ENCODE results near the gene CPT1A. TPM values are rescaled to one million over a fixed set of nuclear protein-coding genes. Genes with fewer than 3 reads are reported as not detected.
A peak's percentile ranks its signal among the peaks of the same experiment; 100 is the strongest.

Gene CPT1A
- total and polyA plus RNA-seq, 10 of the 15 experiments (the other 5 are each of a cell fraction or from before 2014, with no cell fraction given): 1.1 to 17.5 (median 6.0) TPM

DNA sequence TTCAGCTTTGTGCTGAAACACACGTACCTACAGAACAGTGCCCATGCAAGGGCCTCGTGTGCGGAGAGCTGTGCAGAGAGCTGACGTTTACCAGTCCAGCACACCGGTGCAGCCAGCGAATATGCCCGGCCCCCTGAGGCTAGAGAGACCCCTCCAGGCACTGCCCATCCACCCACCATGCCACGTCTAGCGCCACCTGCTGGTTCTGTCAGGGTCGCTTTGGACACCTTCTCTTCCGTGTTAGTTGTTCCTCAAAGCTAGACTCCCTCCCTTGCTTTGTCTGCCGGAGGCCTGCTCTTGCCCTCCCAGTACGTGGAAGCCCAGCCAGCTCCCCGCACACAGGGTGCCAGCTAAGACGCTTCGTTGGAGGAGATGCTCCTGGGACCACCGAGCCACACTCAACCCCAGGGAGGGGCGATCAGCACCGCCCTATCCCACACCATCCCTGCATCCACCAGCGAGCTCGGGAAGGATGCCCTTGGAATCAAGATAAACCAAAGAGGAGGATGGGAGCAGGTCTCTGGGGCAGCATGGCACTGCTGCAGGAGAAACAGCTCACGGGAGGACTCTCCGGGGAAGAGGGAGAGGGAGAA is 43.4 kb downstream of the CPT1A start:
- Histone ChIP-seq H3K27ac (ENCODE audit: control insufficient read depth, insufficient read depth) (no peak overlapping the region), H3K4me3 (no peak overlapping the region), H4K20me1 (ENCODE audit: control insufficient read depth, insufficient read depth) (no peaks in the 10 kb centered on the region), H3K79me2 (ENCODE audit: control insufficient read depth, insufficient read depth, low read length) (no peaks in the 10 kb centered on the region), H3K4me2 (ENCODE audit: control insufficient read depth, insufficient read depth) (no peak overlapping the region), H3K36me3 (ENCODE audit: control insufficient read depth in 2 of 2, insufficient read depth in 2 of 2, low read length in 1 of 2) (peaks cover 3 to 6% of the 10 kb centered on the region in 2 experiments; a peak in 3 of 4 replicates), H3K9me3 (replicated peaks; ENCODE audit: control insufficient read depth, insufficient read depth, low read length) (no peaks in the 10 kb centered on the region), H3K9ac (ENCODE audit: control insufficient read depth, insufficient read depth, low read length) (no peak overlapping the region), H3K27me3 (replicated peaks in 1 of 2; ENCODE audit: control insufficient read depth in 2 of 2, insufficient read depth in 2 of 2, low read length in 1 of 2) (no peaks in the 10 kb centered on the region), H3K4me1 (ENCODE audit: control insufficient read depth, insufficient read depth, low read length) (no peaks in the 10 kb centered on the region), H2AFZ (ENCODE audit: control insufficient read depth, low read depth, low read length) (no peak overlapping the region)
- WGBS (ENCODE audit: insufficient coverage, insufficient replicate concordance, low lambda C conversion rate, missing lambda C conversion rate): 66% methylated on average over 23 of the region's 23 CpGs
- BruUV-seq (replicated peaks): no TSS peak
- SMC1A ChIA-PET (ENCODE audit: uncharacterized antibody, unreplicated experiment): interaction anchor here (0.6 kb wide), 1 partner anchor 53 kb away, joined by 3 read pairs; no protein-coding TSS in a partner anchor
- FAIRE-seq (no peak), DNase-seq (ENCODE audit: low read depth, low spot score) (no peak), ATAC-seq (peak; percentile 51; the same call in 2 of the 3 replicates)
- POLR2A ChIA-PET: no interaction called here
- intact Hi-C loops (cut with micrococcal nuclease; ENCODE audit: unreplicated experiment) (no loop called here), in situ Hi-C loops (cut with MboI) (no loop called here)
- RAD21 ChIA-PET (ENCODE audit: unreplicated experiment): no interaction called here
- CTCF ChIA-PET: interaction anchor here (0.6 to 2.3 kb wide), 11 partner anchors 10 to 878 kb away, joined by 3 to 13 read pairs (median 3); no protein-coding TSS in a partner anchor
- TF ChIP-seq HCFC1 (IDR thresholded peaks at IDR 0.05; ENCODE audit: low read length) (no peak), BCL3 (IDR thresholded peaks at IDR 0.05; ENCODE audit: borderline replicate concordance, insufficient read depth, low read depth, low read length, poor library complexity, severe bottlenecking) (no peak), ZNF622 (IDR thresholded peaks at IDR 0.05) (no peak), SPI1 (IDR thresholded peaks at IDR 0.05; ENCODE audit: borderline replicate concordance, insufficient read depth, low read depth, low read length) (no peak), JUNB (IDR thresholded peaks at IDR 0.05) (no peak), SMC3 (IDR thresholded peaks at IDR 0.05; ENCODE audit: borderline replicate concordance, low read length) (peak; percentile 16; the same call in 1 of the 2 replicates), RAD21 (IDR thresholded peaks at IDR 0.05; ENCODE audit: insufficient read depth, low read depth, low read length) (0 out of 2 replicates have a peak, but pooled peaks have one; percentile 13), SP1 (IDR thresholded peaks at IDR 0.05; ENCODE audit: low read depth, low read length) (no peak), MTA2 (IDR thresholded peaks at IDR 0.05; ENCODE audit: low read depth) (no peak), CREB1 (IDR thresholded peaks at IDR 0.05; ENCODE audit: low read depth) (no peak), KDM1A (IDR thresholded peaks at IDR 0.05; ENCODE audit: borderline replicate concordance) (no peak), NBN (IDR thresholded peaks at IDR 0.05) (no peak), BRCA1 (IDR thresholded peaks at IDR 0.05; ENCODE audit: low read depth, low read length) (no peak), CTCF (IDR thresholded peaks at IDR 0.05 in 2 of 3, conservative IDR thresholded peaks at IDR 0.05 in 1 of 3; ENCODE audit: control insufficient read depth in 2 of 3, extremely low read depth in 1 of 3, insufficient read depth in 1 of 3, low read depth in 3 of 3, low read length in 3 of 3) (peak; percentile 48 to 73 (median 60)), RBBP5 (conservative IDR thresholded peaks at IDR 0.05) (no peak)
- TF ChIP-seq, protein P1, sequence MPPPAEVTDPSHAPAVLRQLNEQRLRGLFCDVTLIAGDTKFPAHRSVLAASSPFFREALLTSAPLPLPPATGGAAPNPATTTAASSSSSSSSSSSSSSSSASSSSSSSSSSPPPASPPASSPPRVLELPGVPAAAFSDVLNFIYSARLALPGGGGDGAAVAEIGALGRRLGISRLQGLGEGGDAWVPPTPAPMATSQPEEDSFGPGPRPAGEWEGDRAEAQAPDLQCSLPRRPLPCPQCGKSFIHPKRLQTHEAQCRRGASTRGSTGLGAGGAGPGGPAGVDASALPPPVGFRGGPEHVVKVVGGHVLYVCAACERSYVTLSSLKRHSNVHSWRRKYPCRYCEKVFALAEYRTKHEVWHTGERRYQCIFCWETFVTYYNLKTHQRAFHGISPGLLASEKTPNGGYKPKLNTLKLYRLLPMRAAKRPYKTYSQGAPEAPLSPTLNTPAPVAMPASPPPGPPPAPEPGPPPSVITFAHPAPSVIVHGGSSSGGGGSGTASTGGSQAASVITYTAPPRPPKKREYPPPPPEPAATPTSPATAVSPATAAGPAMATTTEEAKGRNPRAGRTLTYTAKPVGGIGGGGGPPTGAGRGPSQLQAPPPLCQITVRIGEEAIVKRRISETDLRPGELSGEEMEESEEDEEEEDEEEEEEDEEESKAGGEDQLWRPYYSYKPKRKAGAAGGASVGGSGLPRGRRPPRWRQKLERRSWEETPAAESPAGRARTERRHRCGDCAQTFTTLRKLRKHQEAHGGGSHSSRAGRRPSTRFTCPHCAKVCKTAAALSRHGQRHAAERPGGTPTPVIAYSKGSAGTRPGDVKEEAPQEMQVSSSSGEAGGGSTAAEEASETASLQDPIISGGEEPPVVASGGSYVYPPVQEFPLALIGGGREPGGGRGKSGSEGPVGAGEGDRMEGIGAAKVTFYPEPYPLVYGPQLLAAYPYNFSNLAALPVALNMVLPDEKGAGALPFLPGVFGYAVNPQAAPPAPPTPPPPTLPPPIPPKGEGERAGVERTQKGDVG (CRISPR knock-in tag; IDR thresholded peaks at IDR 0.05): no peak
- TF ChIP-seq, protein P2, sequence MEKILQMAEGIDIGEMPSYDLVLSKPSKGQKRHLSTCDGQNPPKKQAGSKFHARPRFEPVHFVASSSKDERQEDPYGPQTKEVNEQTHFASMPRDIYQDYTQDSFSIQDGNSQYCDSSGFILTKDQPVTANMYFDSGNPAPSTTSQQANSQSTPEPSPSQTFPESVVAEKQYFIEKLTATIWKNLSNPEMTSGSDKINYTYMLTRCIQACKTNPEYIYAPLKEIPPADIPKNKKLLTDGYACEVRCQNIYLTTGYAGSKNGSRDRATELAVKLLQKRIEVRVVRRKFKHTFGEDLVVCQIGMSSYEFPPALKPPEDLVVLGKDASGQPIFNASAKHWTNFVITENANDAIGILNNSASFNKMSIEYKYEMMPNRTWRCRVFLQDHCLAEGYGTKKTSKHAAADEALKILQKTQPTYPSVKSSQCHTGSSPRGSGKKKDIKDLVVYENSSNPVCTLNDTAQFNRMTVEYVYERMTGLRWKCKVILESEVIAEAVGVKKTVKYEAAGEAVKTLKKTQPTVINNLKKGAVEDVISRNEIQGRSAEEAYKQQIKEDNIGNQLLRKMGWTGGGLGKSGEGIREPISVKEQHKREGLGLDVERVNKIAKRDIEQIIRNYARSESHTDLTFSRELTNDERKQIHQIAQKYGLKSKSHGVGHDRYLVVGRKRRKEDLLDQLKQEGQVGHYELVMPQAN (conservative IDR thresholded peaks at IDR 0.05): no peak
